Kidney epithelial cell (primary cell): ENCODE data around the gene ENPP1. TPM values are rescaled to one million over a fixed set of nuclear protein-coding genes. Genes with fewer than 3 reads are reported as not detected.

ENCODE experiments used
- DNase-seq: peaks from one replicate; pipeline ENCODE4 v3.0.0-alpha.2; 2010; ENCODE audit warnings: low read depth
- H3K27me3 ChIP-seq: 2 replicates; pipeline ENCODE4 v1.6.0; 2011; ENCODE audit warnings: low read length; ENCODE audit not compliant: control insufficient read depth, insufficient read depth
- H3K36me3 ChIP-seq: 2 replicates; pipeline ENCODE4 v1.5.1; 2011; ENCODE audit warnings: low read length; ENCODE audit not compliant: control insufficient read depth, insufficient read depth
- H3K4me3 ChIP-seq: 2 replicates; pipeline ENCODE4 v1.5.1; 2011; ENCODE audit warnings: low read depth, mild to moderate bottlenecking, control low read depth, low read length
- CTCF ChIP-seq: IDR thresholded peaks from 2 replicates; pipeline ENCODE4 v1.5.1; 2011; ENCODE audit warnings: mild to moderate bottlenecking, moderate library complexity, low read length, control low read depth, inconsistent platforms; ENCODE audit not compliant: insufficient read depth, poor library complexity, severe bottlenecking
- total RNA-seq: library from RNA; depleted of rRNA; stranded (reverse); fragments of >200 nt; gene quantifications from 2 replicates; pipeline ENCODE4 v1.2.3, GENCODE V29; 2015

The ENPP1 gene
- total RNA-seq, 1 donor from 2014 or later: 1.2 TPM

DNA sequence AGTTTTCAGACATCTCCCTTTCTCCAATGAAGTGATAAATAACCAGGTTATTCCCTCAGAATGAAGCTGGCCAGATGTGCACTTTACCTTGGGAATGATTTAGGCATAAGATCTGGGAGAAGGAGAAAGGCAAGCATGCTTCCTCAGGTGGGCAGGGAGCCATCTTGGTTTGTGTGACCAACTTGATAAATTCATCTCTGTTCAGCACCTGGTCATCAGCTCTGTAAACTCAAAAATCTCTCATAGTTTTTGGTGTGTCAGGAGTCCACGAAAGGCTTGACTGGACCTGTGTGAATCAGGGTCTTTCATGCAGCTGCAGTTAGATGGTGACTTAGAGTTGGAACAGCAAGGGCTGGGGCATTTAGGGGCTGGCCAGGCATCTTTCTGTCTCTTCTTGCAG lies 24.5 kb downstream of the ENPP1 start:
- no peaks in the 10 kb centered on the region for H3K36me3 ChIP-seq
- no peak overlapping the region for H3K4me3 ChIP-seq
- no peak for TF ChIP-seq CTCF
- DNase-seq: no peak
- no peaks in the 10 kb centered on the region for H3K27me3 ChIP-seq

GRCh38 chr6:131838051-131838450 lies 30.2 kb downstream of the ENPP1 start:
- DNase-seq: no peak
- TF ChIP-seq CTCF: no peak
- Histone ChIP-seq H3K36me3 (no peaks in the 10 kb centered on the region), H3K4me3 (no peak overlapping the region), H3K27me3 (no peaks in the 10 kb centered on the region)

GRCh38 chr6:131839388-131839787 lies 31.6 kb downstream of the ENPP1 start:
- DNase-seq: no peak
- TF ChIP-seq CTCF: no peak
- H3K27me3 ChIP-seq: no peaks in the 10 kb centered on the region
- H3K4me3 ChIP-seq: no peak overlapping the region
- no peaks in the 10 kb centered on the region for H3K36me3 ChIP-seq

GRCh38 chr6:131840441-131840840 lies 32.6 kb downstream of the ENPP1 start:
- no peak for DNase-seq
- Histone ChIP-seq H3K4me3 (no peak overlapping the region), H3K36me3 (no peaks in the 10 kb centered on the region), H3K27me3 (no peaks in the 10 kb centered on the region)
- TF ChIP-seq CTCF: no peak

DNA sequence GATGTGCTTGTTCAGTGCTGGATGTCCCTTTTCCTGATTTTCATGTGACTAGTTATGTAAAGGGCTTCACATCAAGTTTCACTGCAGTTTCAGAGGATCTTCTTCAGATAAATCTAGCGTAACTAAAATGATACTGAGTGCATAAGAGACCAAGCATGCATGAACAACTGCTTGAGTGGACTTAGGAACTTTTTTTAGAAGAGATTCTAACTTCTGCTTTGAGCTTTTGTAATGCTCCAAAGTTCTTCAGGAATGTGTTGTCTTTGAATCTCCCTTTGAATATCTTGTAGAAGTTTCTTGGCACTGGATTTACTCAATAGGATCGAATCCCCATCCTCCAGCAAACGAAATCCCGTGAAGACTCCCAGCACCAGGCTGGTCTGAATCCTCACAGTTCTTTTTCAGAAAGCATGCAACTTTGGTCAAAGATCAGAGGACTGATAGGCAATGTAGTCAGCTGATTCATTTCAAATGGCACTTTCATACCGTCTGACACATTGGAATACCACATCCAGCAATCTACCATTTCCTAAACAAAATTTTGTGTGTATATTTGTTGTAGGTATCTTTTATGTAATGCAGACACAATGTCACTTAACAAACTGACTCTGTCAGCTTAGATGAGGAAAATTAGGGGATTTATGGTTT lies 33.2 kb downstream of the ENPP1 start:
- no peak for DNase-seq

More for the DNA sequence above, 33.2 kb downstream of the ENPP1 start:
- no peak for TF ChIP-seq CTCF
- no peak overlapping the region for H3K4me3 ChIP-seq
- no peaks in the 10 kb centered on the region for H3K27me3 ChIP-seq
- H3K36me3 ChIP-seq: no peaks in the 10 kb centered on the region
